Spleen (tissue), 7 donors: ENCODE measurements around the gene DBH.

Experiments
- CTCF ChIP-seq, 11 experiments: fragments of 200-600 bp in 7 of 11; fragments of 450-650 bp in 4 of 11; sonication (generic) in 4 of 11; IDR thresholded peaks in 8 of 11; conservative IDR thresholded peaks in 3 of 11; 1 replicate in 7 of 11; 2 replicates in 4 of 11; pipeline versions ENCODE4 v1.4.0 to v1.8.0; 2016 to 2021; ENCODE audit warnings: antibody characterized with exemption in 11 of 11, inconsistent platforms in 4 of 11, mild to moderate bottlenecking in 1 of 11
- POLR2A ChIP-seq, 3 donors: fragments of 450-650 bp; IDR thresholded peaks; one replicate each; pipeline ENCODE4 v1.5.1; 2017; ENCODE audit warnings: antibody characterized with exemption in 3 of 3, mild to moderate bottlenecking in 1 of 3
- POLR2AphosphoS5 ChIP-seq, 3 donors: sonication (generic); formaldehyde crosslinking; IDR thresholded peaks; one replicate each; pipeline ENCODE4 v1.5.1; 2017; ENCODE audit warnings: antibody characterized with exemption in 3 of 3
- donor health status: DM: no; HTN: no; CAD: no; lungs with moderate emphysema.
- donor health status: DM: no; HTN: no; CAD: no.
- donor health status: DM: no; HTN: no; CAD: no.

GRCh38 chr9:133643978-133644760 is 8.0 kb downstream of the DBH start:
- no peak for TF ChIP-seq CTCF (IDR thresholded peaks at IDR 0.05 in 8 of 11, conservative IDR thresholded peaks at IDR 0.05 in 3 of 11)
- no peak for TF ChIP-seq POLR2AphosphoS5 (IDR thresholded peaks at IDR 0.05)
- no peak for TF ChIP-seq POLR2A (IDR thresholded peaks at IDR 0.05)
